Measurements from ENCODE around the gene RASD2.

RASD2 gene

DNA sequence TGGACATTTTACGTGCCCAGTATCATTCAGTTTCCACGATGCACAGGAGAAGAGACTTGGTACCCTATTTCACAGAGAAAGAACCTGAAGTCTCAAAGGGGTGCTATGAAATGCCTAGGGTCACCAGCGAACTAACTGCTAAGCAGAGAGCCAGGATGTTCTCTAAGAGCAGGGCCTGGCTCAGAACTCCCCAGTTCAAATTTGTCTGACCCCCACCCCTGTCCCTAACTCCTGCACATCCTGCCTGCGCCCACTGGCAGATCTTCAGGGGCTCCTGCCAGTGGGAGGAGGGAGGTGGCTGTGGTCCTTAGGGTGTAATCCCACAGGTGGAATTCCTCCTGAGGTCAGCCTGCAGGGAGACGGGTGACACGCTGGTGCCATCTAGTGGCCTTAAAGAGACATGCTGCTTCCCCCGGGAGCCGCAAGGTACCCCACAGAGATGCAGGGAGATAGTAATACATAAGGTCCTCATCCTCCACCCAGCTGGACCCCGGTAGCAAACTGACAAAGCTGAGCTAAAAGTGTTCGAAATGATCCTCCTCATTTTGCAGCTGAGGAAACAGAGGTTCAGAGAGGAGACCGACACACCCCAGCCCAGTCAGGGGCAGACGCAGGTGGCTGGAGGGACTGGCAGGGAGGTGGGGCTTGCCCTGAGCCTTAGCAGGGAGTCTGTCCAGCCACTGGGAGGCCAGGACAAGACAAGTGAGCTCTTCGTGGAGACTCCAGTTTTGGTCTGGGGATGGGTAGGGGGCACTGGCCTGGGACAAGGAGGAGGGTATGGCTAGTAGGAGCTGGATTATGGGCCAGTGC lies 42.4 kb downstream of the RASD2 start:
- peak in 1 of 2 donors; percentile 20 for DNase-seq (ENCODE audit: low read depth in 2 of 2)

DNA sequence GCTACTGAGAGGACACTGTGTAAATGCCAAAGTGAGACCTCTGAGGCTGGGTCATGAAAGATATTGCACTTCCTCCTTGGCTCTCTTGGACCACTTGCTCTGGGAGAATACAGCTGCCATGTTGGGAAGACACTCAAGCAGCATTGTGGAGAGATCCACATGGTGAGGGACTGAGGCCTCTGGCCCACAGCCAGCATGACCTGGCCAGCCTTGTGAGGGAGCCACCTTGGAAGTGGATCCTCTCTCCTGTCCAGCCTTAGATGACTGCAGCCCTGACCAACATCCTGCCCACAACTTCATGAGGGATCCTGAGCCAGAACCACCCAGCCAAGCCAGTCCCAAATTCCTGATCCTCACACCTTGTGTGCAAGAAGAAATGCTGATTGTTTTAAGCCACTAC lies 46.1 kb downstream of the RASD2 start:
- DNase-seq (ENCODE audit: low read depth in 2 of 2): no peak

DNA sequence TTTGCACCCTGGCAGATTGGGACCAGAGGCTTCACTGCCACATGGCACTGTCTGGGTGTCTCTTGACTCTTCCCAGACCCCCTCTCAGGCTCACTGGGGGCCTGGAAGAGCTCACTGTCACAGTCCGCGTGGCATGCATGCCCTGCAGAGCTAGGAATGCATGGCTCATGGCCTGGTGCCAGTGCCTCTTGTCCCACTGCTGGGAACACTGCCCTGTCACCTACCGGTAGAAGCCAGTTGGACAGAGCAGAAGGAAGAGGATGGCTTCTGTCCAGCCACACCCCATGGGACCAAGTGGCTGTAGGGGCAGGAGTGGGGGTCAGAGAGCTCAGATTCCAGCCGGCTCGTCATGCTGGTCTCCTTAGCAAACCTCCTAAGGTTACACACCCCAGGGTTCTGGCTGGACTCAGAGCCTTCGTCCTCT lies 46.8 kb downstream of the RASD2 start:
- no peak for DNase-seq (ENCODE audit: low read depth in 2 of 2)

DNA sequence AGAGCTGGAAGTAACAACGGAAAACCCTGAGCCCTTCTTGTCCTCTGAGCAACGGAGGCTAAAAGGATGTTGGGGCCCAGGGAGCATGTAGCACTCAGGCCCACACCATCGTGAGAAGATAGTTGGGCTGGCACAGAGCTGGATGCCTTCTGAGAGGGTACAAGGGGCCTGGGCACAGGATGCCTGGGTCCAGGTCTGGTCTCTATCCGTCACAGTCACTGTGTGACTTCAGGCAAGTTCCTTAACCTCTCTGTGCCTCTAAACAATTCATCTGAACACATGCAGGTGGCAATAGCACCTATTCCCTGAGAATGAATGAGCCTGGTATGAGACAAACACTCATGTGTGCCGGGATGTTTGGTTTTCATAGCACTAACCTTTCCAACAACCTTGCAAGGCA lies 47.3 kb downstream of the RASD2 start:
- no peak for DNase-seq (ENCODE audit: low read depth in 2 of 2)

DNA sequence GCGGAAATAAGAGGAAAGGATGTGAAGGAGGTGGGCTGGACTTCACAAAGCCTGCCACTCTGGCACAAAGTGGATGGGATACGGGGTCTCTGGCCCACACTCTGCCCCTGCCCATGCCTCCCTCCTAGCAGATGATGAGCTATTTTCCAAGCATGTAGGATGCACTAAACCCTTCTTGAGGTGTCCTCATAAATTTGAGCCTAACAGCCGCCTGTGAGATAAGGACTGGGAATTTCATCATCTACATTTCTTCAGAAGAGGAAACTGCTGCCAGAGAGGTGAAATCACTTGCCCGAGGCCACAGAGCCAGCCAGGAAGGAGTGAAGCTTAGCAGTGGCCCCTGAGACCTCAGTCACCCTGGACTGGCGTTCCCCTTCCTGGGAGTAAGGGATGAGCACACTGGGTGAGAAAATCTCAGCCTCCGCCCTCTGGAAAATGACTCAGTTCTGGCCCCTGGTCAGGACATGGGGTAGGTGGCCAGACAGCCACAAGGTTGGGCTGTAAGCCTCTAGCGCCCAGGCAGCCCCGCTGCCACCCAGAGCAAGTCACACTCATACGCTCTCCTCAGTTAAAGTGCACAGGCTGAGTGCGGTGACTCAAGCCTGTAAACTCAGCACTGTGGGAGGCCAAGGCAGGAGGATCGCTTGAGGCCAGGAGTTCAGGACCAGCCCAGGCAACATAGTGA lies 48.6 kb downstream of the RASD2 start:
- no peak for DNase-seq (ENCODE audit: low read depth in 2 of 2)

DNA sequence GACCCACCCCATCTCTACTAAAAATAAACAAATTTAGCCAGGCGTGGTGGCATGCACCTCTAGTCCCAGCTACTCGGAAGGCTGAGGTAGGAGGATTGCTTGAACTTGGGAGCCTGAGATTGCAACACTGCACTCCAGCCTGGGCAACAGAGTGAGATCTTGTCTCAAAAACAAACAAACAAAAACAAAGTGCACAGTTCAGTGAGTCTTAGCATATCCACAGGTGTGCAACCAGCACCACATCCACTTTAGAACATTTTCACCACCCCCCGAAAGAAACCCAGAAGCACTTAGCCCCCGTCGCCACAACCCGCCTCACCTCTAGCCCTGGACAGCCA lies 49.1 kb downstream of the RASD2 start:
- no peak for DNase-seq (ENCODE audit: low read depth in 2 of 2)

DNA sequence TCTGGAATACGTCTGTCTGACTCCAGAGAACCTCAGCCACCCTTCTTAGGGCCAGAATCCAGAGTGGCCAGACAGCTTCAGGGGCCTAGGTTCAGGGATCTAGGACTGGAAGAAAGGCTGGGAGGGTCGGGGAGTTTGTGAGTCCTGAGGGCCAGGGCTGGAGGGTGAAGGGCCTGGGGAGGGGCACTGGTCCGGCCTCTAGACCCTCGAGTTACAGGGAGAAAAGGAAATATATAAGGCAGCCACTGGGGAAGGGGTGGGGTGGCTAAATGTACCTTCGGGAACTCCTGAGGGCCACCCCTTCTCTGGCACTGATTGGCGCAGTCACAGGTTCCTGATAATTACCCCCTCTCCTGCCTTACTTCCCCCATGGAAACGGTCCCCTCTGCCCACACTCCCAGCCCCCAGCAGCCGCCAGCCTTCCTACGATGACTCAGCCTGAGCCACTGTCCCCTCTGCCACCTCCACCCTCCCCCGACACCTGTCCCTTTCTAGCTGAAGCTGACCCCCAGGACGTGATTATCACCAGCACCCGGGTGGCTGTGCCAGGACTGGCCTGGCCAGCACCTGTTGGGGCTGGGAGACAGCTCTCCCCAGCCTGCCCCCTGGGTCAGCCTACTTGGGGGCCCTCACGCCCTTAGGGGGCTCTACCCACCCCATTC lies 50.1 kb downstream of the RASD2 start:
- no peak for DNase-seq (ENCODE audit: low read depth in 2 of 2)

DNA sequence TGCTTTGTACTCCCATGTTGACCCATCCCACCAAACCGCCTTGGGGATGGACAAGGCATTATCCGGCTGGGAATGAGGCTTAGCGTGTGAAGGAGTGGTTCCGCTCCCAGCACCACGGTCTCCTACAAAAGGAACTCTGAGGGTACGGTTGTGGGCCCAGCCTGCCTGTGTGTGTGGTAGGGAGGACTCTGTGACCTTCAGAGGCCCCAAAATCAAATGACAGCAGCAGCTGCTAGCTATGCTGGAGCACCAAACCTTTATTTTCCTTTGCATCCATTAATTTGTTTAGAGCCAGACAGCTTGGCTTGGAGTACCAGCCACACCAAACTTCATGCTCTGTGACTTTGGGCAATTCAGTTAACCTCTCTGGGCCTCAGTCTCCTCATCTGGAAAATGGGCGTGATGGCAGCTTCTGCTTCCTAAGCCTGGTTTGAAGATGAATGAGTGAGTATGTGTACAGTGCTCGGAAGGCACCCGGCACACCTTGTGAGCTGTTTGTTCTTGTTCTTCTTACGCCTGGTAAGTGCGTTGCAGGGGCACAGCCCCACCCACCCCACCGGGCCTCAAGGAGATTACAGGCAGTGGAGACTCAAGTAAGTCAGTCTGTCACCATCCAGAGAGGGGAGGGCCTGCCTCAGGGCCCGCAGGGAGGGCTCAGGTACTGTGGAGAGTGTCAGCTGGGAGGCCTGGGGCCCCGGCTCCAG lies 51.2 kb downstream of the RASD2 start:
- no peak for DNase-seq (ENCODE audit: low read depth in 2 of 2)

DNA sequence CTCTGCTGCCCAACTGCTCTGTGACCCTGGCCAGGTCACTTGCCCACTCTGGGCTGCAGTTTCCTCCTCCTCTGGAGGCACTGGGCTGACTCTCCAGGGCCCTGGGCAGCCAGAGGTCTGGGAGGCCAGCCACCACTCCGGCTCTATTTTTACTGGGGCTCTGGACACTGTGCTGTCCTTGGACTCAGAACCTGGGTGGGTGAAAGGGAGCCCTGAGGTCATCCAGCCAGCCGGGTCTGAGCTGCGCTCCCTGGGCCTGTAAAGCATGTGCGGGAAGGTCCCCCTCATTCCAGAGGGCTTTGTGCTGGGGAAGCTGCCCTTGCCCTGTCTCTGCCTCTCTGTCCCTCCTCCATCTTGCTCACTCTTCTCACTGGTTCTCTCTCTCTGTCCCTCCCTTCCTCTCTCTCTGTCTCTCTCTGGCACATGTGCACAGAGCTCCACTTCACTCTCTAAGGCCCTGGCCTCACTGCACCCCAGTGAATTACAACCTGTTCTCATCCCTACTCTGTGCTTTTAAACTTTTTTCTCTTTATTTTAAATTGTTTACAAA lies 51.9 kb downstream of the RASD2 start:
- DNase-seq (ENCODE audit: low read depth in 2 of 2): no peak

DNA sequence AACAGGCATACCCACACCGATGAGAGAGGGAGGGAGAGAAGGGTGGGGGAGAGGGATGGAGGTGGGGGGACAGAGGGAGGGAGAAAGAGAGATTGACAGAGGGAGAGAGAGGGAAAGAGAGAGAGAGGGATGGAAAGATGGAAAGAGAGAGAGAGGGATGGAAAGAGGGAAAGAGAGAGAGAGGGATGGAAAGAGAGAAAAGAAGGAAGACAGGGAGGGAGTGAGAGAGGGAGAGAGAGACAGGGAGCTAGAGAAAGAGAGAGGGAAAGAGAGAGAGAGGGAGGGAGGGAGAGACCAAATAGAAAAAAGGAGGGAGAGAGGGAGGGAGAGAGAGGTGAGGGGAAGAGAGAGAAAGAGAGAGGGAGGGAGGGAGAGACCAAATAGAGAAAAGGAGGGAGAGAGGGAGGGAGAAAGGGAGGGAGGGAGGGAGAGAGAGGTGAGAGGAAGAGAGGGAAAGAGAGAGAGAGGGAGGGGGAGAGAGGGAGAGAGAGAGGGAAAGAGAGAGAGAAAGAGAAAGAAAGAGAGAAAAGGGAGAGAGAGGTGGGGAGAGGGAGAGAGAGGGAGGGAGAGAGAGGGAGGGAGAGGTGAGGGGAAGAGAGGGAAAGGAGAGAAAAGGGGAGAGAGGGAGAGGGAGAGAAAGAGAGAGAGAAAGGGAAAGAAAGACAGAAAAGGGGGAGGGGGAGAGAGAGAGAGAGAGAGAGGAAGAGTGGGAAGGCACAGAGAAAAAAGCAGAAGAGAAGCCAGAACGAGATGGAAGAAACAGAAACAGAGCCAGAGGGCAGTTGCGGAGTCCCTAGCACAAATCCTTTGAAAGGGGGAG lies 52.6 kb downstream of the RASD2 start:
- no peak for DNase-seq (ENCODE audit: low read depth in 2 of 2)

DNA sequence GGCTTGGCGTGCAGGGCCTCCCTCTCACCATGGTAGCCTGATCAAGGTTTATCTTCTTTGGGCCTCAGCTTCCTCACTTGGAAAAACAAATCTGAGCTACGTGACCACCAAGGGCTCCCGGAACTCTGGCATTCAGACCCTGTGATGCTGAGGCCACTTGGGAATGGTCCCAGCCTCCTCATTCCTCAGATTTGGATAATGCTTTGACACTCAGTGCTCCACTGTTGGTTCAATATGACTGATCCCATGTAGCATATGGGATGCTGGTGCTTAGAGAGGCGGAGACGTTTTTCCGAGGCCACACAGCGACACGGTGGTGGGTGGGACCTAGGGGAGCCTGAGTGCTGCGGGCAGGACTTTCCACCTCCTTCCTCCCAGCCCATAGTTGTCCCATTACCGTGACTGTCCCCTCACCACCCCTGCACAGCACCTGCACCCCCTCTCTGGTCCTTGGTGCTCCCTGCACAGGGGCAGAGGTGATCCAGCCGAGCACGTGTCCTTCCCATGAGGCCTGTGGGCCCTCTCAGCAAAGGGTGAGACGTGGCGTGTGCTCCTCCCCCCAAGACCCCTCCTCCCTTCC lies 53.4 kb downstream of the RASD2 start:
- no peak for DNase-seq (ENCODE audit: low read depth in 2 of 2)

DNA sequence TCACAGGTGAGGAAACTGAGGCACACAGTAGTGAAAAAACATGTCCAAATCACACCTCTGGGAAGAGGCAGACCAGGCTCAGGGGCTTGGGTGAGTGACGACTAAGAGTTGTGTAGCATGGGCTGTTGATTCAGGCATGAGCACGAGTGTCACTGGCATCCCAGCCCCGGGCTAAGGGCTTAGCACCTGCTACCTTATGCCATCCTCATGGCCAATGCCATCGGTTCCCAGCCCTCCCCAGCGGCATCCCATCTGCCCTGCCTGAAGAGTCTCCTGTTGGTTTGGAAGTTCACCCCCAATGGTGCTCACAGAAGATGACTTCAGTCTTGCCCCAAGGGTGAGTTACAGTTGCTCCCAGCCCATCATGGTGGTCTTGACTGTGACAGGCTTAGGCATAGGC lies 54.1 kb downstream of the RASD2 start:
- no peak for DNase-seq (ENCODE audit: low read depth in 2 of 2)

DNA sequence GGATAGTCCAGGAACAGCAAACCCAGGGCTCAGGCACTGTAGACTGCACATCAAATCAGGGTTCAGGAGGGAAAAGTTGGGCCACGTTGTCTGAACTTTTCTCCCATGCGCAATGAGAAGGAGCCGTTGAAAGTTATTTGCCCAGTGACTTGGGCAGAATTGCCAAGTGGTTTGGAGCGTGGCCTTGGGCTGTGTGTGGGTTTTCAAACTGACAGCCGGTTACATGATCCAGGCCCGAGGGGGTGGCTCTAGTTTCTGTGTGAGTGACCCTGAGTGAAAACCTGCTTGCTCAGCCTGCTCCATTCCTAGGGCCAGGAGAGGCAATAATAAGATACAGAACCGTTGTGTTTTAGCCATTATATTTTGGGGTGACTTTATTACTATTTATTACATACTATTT lies 56.2 kb downstream of the RASD2 start:
- DNase-seq (ENCODE audit: low read depth in 2 of 2): no peak

DNA sequence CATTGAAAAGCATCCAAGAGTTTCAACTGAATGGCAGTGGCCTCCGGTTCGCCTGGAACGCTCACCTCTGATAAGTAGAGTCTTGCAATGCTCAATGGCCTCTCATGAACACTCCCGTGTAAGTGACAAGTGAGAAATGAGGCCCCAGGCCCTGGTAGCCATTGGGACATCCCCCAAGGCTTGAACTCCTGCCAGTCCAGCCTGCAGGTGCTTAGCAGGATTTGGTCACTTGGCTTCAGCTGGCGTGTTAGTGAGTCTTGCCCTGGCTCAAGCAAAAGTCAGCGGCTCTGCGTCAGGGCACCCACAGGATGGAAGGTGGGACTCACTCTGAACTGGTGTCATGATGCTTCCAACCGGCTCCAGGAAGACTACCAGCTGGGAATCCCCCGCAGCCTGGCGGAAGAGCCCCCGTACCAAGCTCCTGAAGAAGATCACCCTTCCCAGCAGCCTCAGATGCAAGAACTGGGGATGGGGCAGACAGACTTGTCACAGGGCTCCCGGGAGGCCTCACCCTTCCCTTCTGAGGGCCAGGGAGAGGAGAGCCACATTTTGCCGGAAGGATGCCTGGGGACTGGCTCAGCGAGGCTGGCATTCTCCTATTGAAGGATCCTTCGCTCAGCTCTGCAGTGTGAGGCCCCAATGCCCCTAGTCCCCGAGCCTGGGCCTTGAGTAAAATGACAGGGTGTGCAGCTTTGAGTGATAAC lies 57.2 kb downstream of the RASD2 start:
- DNase-seq (ENCODE audit: low read depth in 2 of 2): no peak

DNA sequence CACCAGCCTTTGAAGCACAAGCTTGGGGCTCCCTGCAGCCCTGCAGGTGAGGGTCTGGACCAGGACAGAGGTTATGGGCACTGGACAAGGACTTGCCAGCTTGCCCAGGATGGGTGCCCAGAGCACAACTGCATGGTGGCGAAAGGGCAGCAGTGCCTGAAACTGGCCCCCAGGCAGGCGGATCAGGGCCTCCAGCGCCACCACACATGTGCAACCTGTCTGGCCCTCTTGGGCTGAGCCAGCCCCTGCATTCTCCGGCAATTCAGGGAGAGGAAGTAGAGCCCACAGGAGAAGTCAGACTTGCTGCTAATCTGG lies 57.7 kb downstream of the RASD2 start:
- DNase-seq (ENCODE audit: low read depth in 2 of 2): no peak

DNA sequence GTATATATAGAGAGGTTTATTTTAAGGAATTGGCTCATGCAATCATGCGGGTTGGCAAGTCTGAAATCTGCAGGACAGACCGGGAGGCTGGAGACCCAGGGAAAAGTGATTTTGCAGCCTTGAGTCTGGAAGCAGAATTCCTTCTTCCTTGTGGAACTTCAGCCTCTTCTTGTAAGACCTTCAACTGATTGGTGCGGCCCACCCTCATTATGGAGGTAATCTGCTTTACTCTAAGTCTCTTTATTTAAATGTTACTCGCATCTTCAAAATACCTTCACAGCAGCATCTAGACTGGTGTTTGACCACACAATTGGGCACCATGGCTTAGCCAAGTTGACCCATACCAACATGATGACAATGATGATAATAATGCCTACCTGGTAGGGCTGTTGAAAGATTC lies 58.7 kb downstream of the RASD2 start:
- DNase-seq (ENCODE audit: low read depth in 2 of 2): no peak

DNA sequence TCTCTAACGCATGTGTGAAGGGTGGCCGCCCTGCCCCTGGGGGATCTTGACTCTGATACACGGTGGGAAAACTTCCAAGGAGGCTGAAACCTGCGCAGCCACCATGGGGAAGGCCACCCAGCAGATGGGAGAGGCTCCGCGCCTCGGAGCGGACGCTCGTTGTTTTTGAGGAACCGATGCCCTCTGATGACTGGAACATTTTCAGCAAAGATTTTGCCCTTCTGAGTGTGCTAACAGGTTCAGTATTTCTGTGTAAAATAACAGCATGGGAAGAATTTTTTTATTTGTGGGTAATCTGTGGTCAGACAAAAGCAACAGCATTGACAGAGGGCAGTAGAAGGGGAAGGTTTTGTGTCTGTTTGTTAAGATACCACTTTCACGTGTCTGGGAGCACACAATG lies 59.8 kb downstream of the RASD2 start:
- DNase-seq (ENCODE audit: low read depth in 2 of 2): no peak

DNA sequence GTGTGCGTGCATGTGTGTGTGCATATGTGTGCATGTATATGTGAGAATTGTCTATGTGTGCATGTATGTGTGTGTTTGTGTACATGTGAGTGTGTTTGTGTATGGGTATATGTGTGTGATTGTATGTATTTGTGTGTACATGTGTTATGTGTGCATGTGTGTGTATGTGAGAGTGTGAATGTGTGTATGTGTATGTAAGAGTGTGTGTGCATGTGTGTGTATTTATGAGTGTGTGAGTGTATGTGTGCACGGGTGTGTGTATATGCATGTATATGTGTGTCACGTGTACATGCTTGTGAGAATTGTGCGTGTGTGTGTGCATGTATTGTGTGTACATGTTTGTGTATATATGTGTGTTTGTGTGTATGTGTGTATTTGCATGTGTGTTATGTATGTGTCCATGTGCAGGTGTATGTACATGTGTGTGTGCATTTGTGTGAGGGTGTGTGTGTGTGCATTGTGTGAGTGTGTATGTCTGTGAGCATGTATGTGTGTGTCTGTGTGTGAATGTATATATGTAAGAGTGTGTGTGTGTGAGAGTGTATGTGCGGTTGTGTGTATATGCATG lies 60.5 kb downstream of the RASD2 start:
- no peak for DNase-seq (ENCODE audit: low read depth in 2 of 2)

DNA sequence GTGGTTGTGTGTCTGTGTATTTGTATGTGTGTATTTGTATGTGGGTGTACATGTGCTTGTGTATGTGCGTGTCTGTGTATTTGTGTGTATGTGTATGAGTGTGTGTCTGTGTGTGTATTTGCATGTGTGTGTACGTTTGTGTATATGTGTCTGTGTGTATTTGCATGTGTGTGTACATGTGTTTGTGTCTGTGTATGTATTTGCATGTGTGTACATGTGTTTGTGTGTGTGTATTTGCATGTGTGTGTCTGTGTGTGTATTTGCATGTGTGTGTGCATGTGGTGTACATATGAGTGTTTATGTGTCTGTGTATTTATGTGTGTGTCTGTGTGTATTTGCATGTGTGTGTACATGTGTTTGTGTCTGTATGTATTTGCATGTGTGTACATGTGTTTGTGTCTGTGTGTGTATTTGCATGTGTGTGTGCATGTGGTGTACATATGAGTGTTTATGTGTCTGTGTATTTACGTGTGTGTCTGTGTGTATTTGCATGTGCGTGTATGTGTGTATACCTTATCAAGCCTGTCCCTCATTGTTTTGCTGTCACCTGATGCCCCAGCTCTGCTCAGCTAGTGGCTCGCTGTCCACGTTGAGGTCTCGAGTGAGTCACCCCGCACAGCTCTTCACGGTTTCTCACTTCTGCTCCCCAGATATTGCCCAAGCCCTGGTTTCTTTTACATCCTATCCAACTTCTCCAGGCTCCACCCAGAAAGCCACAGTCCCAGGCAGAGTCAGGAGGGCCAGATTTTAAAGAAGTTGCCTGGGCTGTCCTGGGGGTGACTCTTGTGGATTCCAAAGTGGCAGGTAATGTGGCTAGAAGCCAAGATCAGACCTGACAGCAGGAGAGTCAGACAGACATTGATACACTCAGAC lies 61.3 kb downstream of the RASD2 start:
- DNase-seq (ENCODE audit: low read depth in 2 of 2): no peak
